ENCODE measurements around the gene LCE2A. TPM values are rescaled to one million over a fixed set of nuclear protein-coding genes. Genes with fewer than 3 reads are reported as not detected.

LCE2A gene
- total and polyA plus RNA-seq, 2 of the 8 experiments (the other 6 are each of a cell fraction or from before 2014, with no cell fraction given): not detected

DNA sequence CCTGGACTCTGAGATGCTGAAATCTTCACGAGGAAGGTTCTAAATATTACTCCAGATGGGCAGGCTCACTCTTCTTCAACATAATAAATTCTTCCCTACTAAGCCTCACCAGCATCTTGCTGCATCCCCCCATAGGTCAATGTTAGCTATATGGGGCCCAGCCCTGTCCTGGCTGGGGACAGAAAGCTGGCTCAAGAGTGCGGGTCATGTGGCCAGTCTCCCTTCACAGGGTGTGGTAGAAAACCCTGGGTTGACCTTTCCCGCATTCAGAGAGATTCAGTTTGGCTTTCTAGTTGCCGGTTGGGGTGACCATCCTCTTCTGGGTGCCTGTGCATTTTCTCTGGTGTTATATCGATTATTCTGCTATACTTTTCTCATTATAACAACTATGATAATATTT lies 39.9 kb downstream of the LCE2A start (continued):
- no peak for TF ChIP-seq TBP (IDR thresholded peaks at IDR 0.05; ENCODE audit: low read depth, low read length)
- no peak for TF ChIP-seq CHD2 (IDR thresholded peaks at IDR 0.05; ENCODE audit: low read length)
- TF ChIP-seq ASH2L (IDR thresholded peaks at IDR 0.05; ENCODE audit: low read length): no peak
- TF ChIP-seq, protein P1, sequence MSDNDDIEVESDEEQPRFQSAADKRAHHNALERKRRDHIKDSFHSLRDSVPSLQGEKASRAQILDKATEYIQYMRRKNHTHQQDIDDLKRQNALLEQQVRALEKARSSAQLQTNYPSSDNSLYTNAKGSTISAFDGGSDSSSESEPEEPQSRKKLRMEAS (IDR thresholded peaks at IDR 0.05): no peak
- TF ChIP-seq, protein P2, sequence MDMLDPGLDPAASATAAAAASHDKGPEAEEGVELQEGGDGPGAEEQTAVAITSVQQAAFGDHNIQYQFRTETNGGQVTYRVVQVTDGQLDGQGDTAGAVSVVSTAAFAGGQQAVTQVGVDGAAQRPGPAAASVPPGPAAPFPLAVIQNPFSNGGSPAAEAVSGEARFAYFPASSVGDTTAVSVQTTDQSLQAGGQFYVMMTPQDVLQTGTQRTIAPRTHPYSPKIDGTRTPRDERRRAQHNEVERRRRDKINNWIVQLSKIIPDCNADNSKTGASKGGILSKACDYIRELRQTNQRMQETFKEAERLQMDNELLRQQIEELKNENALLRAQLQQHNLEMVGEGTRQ (IDR thresholded peaks at IDR 0.05; ENCODE audit: low read length): no peak

Data from H1 (cell line).